Activated CD4-positive, alpha-beta T cell treated with anti-CD3 and anti-CD28 coated beads, Interleukin-2, amount 10 ng/mL, durations not matched to agents 24 days and 14 days (primary cell): ENCODE results near the gene TRIM44. TPM values are rescaled to one million over a fixed set of nuclear protein-coding genes. Genes with fewer than 3 reads are reported as not detected.

Source experiments
- DNase-seq: peaks from one replicate; pipeline ENCODE4 v3.0.0; 2022
- H3K27ac Mint-ChIP-seq: one replicate; pipeline ENCODE4 v1.8.0; 2022; ENCODE audit warnings: mild to moderate bottlenecking, mixed read lengths
- H3K27me3 Mint-ChIP-seq: one replicate; pipeline ENCODE4 v1.8.0; 2022; ENCODE audit warnings: mixed read lengths
- H3K36me3 Mint-ChIP-seq: one replicate; pipeline ENCODE4 v1.8.0; 2022; ENCODE audit warnings: low read depth, mild to moderate bottlenecking, mixed read lengths
- H3K4me1 Mint-ChIP-seq: one replicate; pipeline ENCODE4 v1.8.0; 2021; ENCODE audit warnings: mixed read lengths
- H3K4me3 Mint-ChIP-seq: one replicate; pipeline ENCODE4 v1.8.0; 2022; ENCODE audit warnings: mild to moderate bottlenecking, moderate library complexity, mixed read lengths
- H3K9me3 Mint-ChIP-seq: one replicate; pipeline ENCODE4 v1.8.0; 2021; ENCODE audit warnings: mixed read lengths
- intact Hi-C: fragments of 100-400 bp; cut with micrococcal nuclease; formaldehyde crosslinking; loops from one replicate; pipeline ENCODE4 v1.15.1; 2023
- total RNA-seq: library from RNA; stranded (reverse); gene quantifications from 2 replicates; pipeline ENCODE4 v1.2.3, GENCODE V29; 2022

Gene TRIM44
- total RNA-seq, 1 donor from 2014 or later, result 27.8 TPM

- intact Hi-C loops, result no loop called here
- H3K9me3 Mint-ChIP-seq, result peaks cover 8% of the 10 kb centered on the region
- no peaks in the 10 kb centered on the region for H3K4me1 Mint-ChIP-seq
- H3K27me3 Mint-ChIP-seq, result no peaks in the 10 kb centered on the region
- H3K36me3 Mint-ChIP-seq, result peaks cover 22% of the 10 kb centered on the region
- no peak overlapping the region for H3K4me3 Mint-ChIP-seq
- H3K27ac Mint-ChIP-seq, result no peak overlapping the region
- DNase-seq, result no peak
Observed at GRCh38 chr11:35723913-35724312, 61.3 kb downstream of the TRIM44 start.

GRCh38 chr11:35725885-35726284 lies 63.3 kb downstream of the TRIM44 start:
- Mint-ChIP-seq H3K9me3 (peaks cover 8% of the 10 kb centered on the region), H3K27ac (no peak overlapping the region), H3K27me3 (no peaks in the 10 kb centered on the region), H3K36me3 (peaks cover 33% of the 10 kb centered on the region), H3K4me3 (no peak overlapping the region), H3K4me1 (no peaks in the 10 kb centered on the region)
- no peak for DNase-seq
- intact Hi-C loops, result no loop called here

- DNase-seq, result no peak
- H3K9me3 Mint-ChIP-seq, result peaks cover 8% of the 10 kb centered on the region
- H3K36me3 Mint-ChIP-seq, result peaks cover 35% of the 10 kb centered on the region
- H3K4me3 Mint-ChIP-seq, result no peak overlapping the region
- H3K4me1 Mint-ChIP-seq, result no peaks in the 10 kb centered on the region
- no peak overlapping the region for H3K27ac Mint-ChIP-seq
- intact Hi-C loops, result no loop called here
- H3K27me3 Mint-ChIP-seq, result no peaks in the 10 kb centered on the region
Observed at GRCh38 chr11:35727140-35727539, 64.6 kb downstream of the TRIM44 start.

GRCh38 chr11:35730254-35730653 lies 67.7 kb downstream of the TRIM44 start:
- H3K27ac Mint-ChIP-seq, result no peak overlapping the region
- DNase-seq, result no peak
- H3K9me3 Mint-ChIP-seq, result peaks cover 16% of the 10 kb centered on the region
- H3K27me3 Mint-ChIP-seq, result no peaks in the 10 kb centered on the region
- intact Hi-C loops, result no loop called here
- H3K4me1 Mint-ChIP-seq, result no peaks in the 10 kb centered on the region
- H3K4me3 Mint-ChIP-seq, result no peak overlapping the region
- H3K36me3 Mint-ChIP-seq, result peaks cover 49% of the 10 kb centered on the region

GRCh38 chr11:35734669-35735410 lies 72.3 kb downstream of the TRIM44 start:
- no peaks in the 10 kb centered on the region for H3K4me1 Mint-ChIP-seq
- H3K4me3 Mint-ChIP-seq, result no peak overlapping the region
- H3K27ac Mint-ChIP-seq, result no peak overlapping the region

GRCh38 chr11:35735411-35735810 lies 72.8 kb downstream of the TRIM44 start:
- no peak overlapping the region for H3K4me3 Mint-ChIP-seq
- H3K9me3 Mint-ChIP-seq, result peaks cover 20% of the 10 kb centered on the region
- no peaks in the 10 kb centered on the region for H3K4me1 Mint-ChIP-seq
- no peaks in the 10 kb centered on the region for H3K27me3 Mint-ChIP-seq
- H3K36me3 Mint-ChIP-seq, result peaks cover 43% of the 10 kb centered on the region
- intact Hi-C loops, result no loop called here
- H3K27ac Mint-ChIP-seq, result no peak overlapping the region
- no peak for DNase-seq

More at GRCh38 chr11:35734669-35735410, 72.3 kb downstream of the TRIM44 start:
- H3K27me3 Mint-ChIP-seq, result no peaks in the 10 kb centered on the region
- intact Hi-C loops, result no loop called here
- peaks cover 20% of the 10 kb centered on the region for H3K9me3 Mint-ChIP-seq
- DNase-seq, result no peak
- H3K36me3 Mint-ChIP-seq, result peaks cover 46% of the 10 kb centered on the region

GRCh38 chr11:35735903-35736302 lies 73.3 kb downstream of the TRIM44 start:
- intact Hi-C loops, result no loop called here
- DNase-seq, result no peak
- H3K27me3 Mint-ChIP-seq, result no peaks in the 10 kb centered on the region
- no peak overlapping the region for H3K4me3 Mint-ChIP-seq
- no peak overlapping the region for H3K27ac Mint-ChIP-seq
- peaks cover 20% of the 10 kb centered on the region for H3K9me3 Mint-ChIP-seq
- peaks cover 2% of the 10 kb centered on the region for H3K4me1 Mint-ChIP-seq
- H3K36me3 Mint-ChIP-seq, result peaks cover 42% of the 10 kb centered on the region

GRCh38 chr11:35736952-35737351 lies 74.4 kb downstream of the TRIM44 start:
- Mint-ChIP-seq H3K27ac (no peak overlapping the region), H3K9me3 (peaks cover 20% of the 10 kb centered on the region), H3K27me3 (no peaks in the 10 kb centered on the region), H3K4me1 (peaks cover 3% of the 10 kb centered on the region), H3K4me3 (no peak overlapping the region), H3K36me3 (peaks cover 40% of the 10 kb centered on the region)
- DNase-seq, result no peak
- intact Hi-C loops, result no loop called here

GRCh38 chr11:35740061-35740799 lies 77.7 kb downstream of the TRIM44 start:
- Mint-ChIP-seq H3K27ac (no peak overlapping the region), H3K4me1 (peaks cover 3% of the 10 kb centered on the region), H3K4me3 (no peak overlapping the region), H3K27me3 (no peaks in the 10 kb centered on the region), H3K36me3 (peaks cover 26% of the 10 kb centered on the region), H3K9me3 (peaks cover 12% of the 10 kb centered on the region)
- DNase-seq, result no peak
- intact Hi-C loops, result no loop called here

GRCh38 chr11:35742707-35743454 lies 80.3 kb downstream of the TRIM44 start:
- H3K4me3 Mint-ChIP-seq, result no peak overlapping the region
- H3K36me3 Mint-ChIP-seq, result peaks cover 7% of the 10 kb centered on the region
- intact Hi-C loops, result no loop called here
- no peak for DNase-seq
- H3K9me3 Mint-ChIP-seq, result peaks cover 4% of the 10 kb centered on the region
- H3K27ac Mint-ChIP-seq, result no peak overlapping the region
- no peaks in the 10 kb centered on the region for H3K27me3 Mint-ChIP-seq
- peaks cover 3% of the 10 kb centered on the region for H3K4me1 Mint-ChIP-seq

- intact Hi-C loops, result no loop called here
- no peak overlapping the region for H3K27ac Mint-ChIP-seq
- no peak overlapping the region for H3K4me3 Mint-ChIP-seq
- no peaks in the 10 kb centered on the region for H3K4me1 Mint-ChIP-seq
- no peaks in the 10 kb centered on the region for H3K27me3 Mint-ChIP-seq
- peaks cover 1% of the 10 kb centered on the region for H3K36me3 Mint-ChIP-seq
- DNase-seq, result no peak
- no peaks in the 10 kb centered on the region for H3K9me3 Mint-ChIP-seq
Observed at GRCh38 chr11:35746356-35747153, 84.0 kb downstream of the TRIM44 start.

GRCh38 chr11:35747668-35748067 lies 85.1 kb downstream of the TRIM44 start:
- DNase-seq, result no peak
- H3K27me3 Mint-ChIP-seq, result no peaks in the 10 kb centered on the region
- H3K9me3 Mint-ChIP-seq, result no peaks in the 10 kb centered on the region
- H3K36me3 Mint-ChIP-seq, result peaks cover 1% of the 10 kb centered on the region
- intact Hi-C loops, result no loop called here
- no peak overlapping the region for H3K4me3 Mint-ChIP-seq
- H3K4me1 Mint-ChIP-seq, result no peaks in the 10 kb centered on the region
- H3K27ac Mint-ChIP-seq, result no peak overlapping the region

- DNase-seq, result no peak
- H3K4me3 Mint-ChIP-seq, result no peak overlapping the region
- no peaks in the 10 kb centered on the region for H3K27me3 Mint-ChIP-seq
- H3K27ac Mint-ChIP-seq, result no peak overlapping the region
- intact Hi-C loops, result no loop called here
- peaks cover 1% of the 10 kb centered on the region for H3K36me3 Mint-ChIP-seq
- no peaks in the 10 kb centered on the region for H3K4me1 Mint-ChIP-seq
- H3K9me3 Mint-ChIP-seq, result no peaks in the 10 kb centered on the region
Observed at GRCh38 chr11:35748644-35749043, 86.1 kb downstream of the TRIM44 start.
